Endothelial cell (in vitro differentiated cells): ENCODE results near the gene LTA4H. TPM values are rescaled to one million over a fixed set of nuclear protein-coding genes. Genes with fewer than 3 reads are reported as not detected.

ENCODE experiments used
- DNase-seq: peaks from one replicate; pipeline ENCODE4 v3.0.0; 2021; ENCODE audit warnings: low spot score
- H3K27ac Mint-ChIP-seq: one replicate; pipeline ENCODE4 v1.8.0; 2021; ENCODE audit warnings: mixed read lengths, inconsistent platforms; ENCODE audit not compliant: unreplicated experiment
- H3K27me3 Mint-ChIP-seq: one replicate; pipeline ENCODE4 v1.8.0; 2021; ENCODE audit warnings: mild to moderate bottlenecking, moderate library complexity, mixed read lengths, inconsistent platforms; ENCODE audit not compliant: unreplicated experiment
- H3K36me3 Mint-ChIP-seq: one replicate; pipeline ENCODE4 v1.8.0; 2021; ENCODE audit warnings: mild to moderate bottlenecking, low read depth, mixed read lengths, inconsistent platforms; ENCODE audit not compliant: unreplicated experiment
- H3K4me1 Mint-ChIP-seq: one replicate; pipeline ENCODE4 v1.8.0; 2021; ENCODE audit warnings: mild to moderate bottlenecking, mixed read lengths, inconsistent platforms; ENCODE audit not compliant: unreplicated experiment
- H3K4me3 Mint-ChIP-seq: one replicate; pipeline ENCODE4 v1.8.0; 2021; ENCODE audit warnings: mild to moderate bottlenecking, mixed read lengths, inconsistent platforms; ENCODE audit not compliant: unreplicated experiment
- H3K9me3 Mint-ChIP-seq: one replicate; pipeline ENCODE4 v1.8.0; 2021; ENCODE audit warnings: mixed read lengths, inconsistent platforms; ENCODE audit not compliant: unreplicated experiment
- total RNA-seq: library from RNA; stranded (reverse); fragmentation: NEBNext Ultra II Directional; extraction: Animal tissue kit (Norgen Biotek cat#: 25700); gene quantifications from one replicate; pipeline ENCODE4 v1.2.1, GENCODE V29; 2021; ENCODE audit not compliant: unreplicated experiment
- TF ChIP-seq, protein P1 (sequence below): fragments of 200-600 bp; sonication (generic); IDR thresholded peaks from one replicate; pipeline ENCODE4 v1.5.0; 2021; ENCODE audit warnings: antibody characterized with exemption; ENCODE audit not compliant: unreplicated experiment

LTA4H gene
- total RNA-seq, 1 donor from 2014 or later = 86.5 TPM

DNA sequence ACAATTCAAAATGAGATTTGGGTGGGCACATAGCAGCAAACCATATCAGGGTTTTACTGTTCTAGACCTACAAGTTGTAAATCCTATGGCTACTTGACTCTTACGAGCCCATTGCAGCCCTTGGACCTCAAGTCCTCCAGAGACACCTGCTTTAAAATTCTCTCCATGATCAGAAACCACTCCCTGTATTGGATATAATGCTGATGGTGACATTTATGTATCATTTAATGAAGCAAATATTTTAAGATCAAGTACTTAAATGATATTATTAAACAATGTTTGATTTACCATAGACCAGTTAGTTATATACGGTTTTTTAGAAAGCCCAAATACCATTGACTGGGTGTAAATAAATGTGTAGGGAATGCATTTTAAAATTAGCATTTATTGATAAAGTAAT lies 68.1 kb downstream of the LTA4H start:
- peaks cover 5% of the 10 kb centered on the region for H3K36me3 Mint-ChIP-seq
- TF ChIP-seq, protein P1, sequence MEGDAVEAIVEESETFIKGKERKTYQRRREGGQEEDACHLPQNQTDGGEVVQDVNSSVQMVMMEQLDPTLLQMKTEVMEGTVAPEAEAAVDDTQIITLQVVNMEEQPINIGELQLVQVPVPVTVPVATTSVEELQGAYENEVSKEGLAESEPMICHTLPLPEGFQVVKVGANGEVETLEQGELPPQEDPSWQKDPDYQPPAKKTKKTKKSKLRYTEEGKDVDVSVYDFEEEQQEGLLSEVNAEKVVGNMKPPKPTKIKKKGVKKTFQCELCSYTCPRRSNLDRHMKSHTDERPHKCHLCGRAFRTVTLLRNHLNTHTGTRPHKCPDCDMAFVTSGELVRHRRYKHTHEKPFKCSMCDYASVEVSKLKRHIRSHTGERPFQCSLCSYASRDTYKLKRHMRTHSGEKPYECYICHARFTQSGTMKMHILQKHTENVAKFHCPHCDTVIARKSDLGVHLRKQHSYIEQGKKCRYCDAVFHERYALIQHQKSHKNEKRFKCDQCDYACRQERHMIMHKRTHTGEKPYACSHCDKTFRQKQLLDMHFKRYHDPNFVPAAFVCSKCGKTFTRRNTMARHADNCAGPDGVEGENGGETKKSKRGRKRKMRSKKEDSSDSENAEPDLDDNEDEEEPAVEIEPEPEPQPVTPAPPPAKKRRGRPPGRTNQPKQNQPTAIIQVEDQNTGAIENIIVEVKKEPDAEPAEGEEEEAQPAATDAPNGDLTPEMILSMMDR = no peak
- H3K27me3 Mint-ChIP-seq = peaks cover 5% of the 10 kb centered on the region
- no peaks in the 10 kb centered on the region for H3K4me1 Mint-ChIP-seq
- DNase-seq = no peak
- H3K4me3 Mint-ChIP-seq = no peak overlapping the region
- no peak overlapping the region for H3K27ac Mint-ChIP-seq
- no peaks in the 10 kb centered on the region for H3K9me3 Mint-ChIP-seq

DNA sequence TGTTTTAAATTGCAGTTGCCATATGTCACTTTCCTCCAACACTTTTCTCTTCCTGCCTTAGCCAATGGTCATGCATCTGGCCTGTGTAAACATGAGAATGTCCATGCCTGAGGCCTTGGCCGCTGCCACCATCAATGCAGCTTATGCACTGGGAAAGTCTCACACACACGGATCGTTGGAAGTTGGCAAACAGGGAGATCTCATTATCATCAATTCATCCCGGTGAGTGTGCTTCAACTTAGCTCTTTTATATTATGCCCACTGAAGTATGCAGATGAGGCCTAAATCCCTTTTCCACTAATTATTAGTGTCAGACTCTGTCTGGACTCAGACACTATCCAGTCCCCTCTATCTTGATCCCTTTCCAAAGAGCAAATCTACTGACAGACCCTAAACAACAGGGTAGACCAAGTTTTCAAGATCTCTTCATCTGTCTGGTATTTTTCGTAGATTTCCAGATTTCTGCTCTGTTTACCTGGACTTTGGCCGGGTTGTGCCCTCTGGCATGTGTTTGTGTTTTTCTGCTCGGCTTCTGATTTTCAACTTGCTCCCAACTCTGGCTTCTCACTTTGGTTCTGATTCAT lies 69.0 kb downstream of the LTA4H start:
- H3K27me3 Mint-ChIP-seq = peaks cover 3% of the 10 kb centered on the region
- TF ChIP-seq, protein P1 = no peak
- no peak overlapping the region for H3K4me3 Mint-ChIP-seq
- no peaks in the 10 kb centered on the region for H3K4me1 Mint-ChIP-seq
- H3K9me3 Mint-ChIP-seq = no peaks in the 10 kb centered on the region
- no peak overlapping the region for H3K27ac Mint-ChIP-seq
- DNase-seq = no peak
- H3K36me3 Mint-ChIP-seq = peaks cover 5% of the 10 kb centered on the region

DNA sequence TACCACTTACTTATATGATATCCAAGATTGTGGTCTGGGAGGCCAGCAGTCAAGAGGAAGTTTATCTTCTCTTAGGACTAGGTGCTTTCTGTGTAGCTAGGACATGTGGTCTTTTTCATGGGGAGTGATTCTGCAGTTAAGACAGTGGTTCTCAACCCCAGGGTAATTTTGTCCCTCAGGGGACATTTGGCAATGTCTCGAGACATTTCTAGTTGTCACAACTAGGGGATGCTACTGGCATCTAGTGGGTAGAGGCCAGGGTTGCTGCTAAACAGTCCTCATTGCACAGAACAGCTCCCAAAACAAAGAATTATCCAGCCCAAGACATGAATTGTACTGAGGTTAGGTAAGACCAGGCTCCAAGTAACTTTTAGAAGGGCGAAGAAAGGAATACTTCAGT lies 72.3 kb downstream of the LTA4H start:
- Mint-ChIP-seq H3K9me3 (no peaks in the 10 kb centered on the region), H3K27me3 (peaks cover 2% of the 10 kb centered on the region), H3K4me3 (no peak overlapping the region), H3K27ac (no peak overlapping the region), H3K36me3 (no peaks in the 10 kb centered on the region), H3K4me1 (no peaks in the 10 kb centered on the region)
- TF ChIP-seq, protein P1 = no peak
- DNase-seq = no peak

DNA sequence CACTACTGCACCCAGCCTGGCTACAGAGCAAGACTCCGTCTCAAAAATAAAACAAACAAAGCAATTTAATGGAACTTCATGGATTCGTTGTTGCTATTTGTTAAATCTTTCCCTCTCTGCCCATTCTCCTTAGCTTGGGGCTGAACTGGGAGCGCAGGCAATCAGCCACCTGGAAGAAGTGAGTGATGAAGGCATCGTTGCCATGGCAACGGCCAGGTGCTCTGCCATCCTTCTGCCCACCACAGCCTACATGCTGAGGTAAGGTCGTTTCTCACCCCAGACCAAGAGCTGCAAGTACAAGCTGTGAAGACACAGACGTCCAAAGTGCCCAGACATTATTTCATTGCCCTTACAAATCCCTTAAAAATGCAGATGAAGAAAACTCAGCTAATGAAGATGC lies 73.2 kb downstream of the LTA4H start:
- H3K27ac Mint-ChIP-seq = no peak overlapping the region
- H3K4me3 Mint-ChIP-seq = no peak overlapping the region
- no peaks in the 10 kb centered on the region for H3K4me1 Mint-ChIP-seq
- TF ChIP-seq, protein P1 = no peak
- H3K27me3 Mint-ChIP-seq = peaks cover 2% of the 10 kb centered on the region
- no peaks in the 10 kb centered on the region for H3K9me3 Mint-ChIP-seq
- no peaks in the 10 kb centered on the region for H3K36me3 Mint-ChIP-seq
- DNase-seq = no peak

DNA sequence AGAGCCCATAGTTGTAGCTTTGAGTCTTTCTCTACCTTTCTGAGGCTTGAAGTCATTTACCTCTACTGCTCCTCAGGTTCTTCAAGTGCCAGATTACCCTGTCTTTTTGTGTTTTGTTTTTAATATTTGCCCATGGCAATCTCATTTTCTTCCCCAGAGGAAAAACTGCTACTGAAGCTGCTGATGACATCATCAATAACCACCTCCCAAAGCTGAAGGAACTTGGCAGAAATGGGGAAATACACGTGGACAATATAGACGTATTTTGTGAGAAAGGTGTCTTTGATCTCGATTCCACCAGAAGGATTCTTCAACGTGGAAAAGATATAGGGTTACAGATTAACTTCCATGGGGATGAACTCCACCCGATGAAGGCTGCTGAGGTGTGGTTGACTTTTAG lies 75.1 kb downstream of the LTA4H start:
- H3K4me3 Mint-ChIP-seq = no peak overlapping the region
- TF ChIP-seq, protein P1 = no peak
- no peaks in the 10 kb centered on the region for H3K9me3 Mint-ChIP-seq
- H3K4me1 Mint-ChIP-seq = no peaks in the 10 kb centered on the region
- H3K27me3 Mint-ChIP-seq = no peaks in the 10 kb centered on the region
- no peak for DNase-seq
- no peaks in the 10 kb centered on the region for H3K36me3 Mint-ChIP-seq
- H3K27ac Mint-ChIP-seq = no peak overlapping the region
